Melanocyte of skin (primary cell): ENCODE results near the gene KRI1. TPM values are rescaled to one million over a fixed set of nuclear protein-coding genes. Genes with fewer than 3 reads are reported as not detected.

ENCODE experiments used
- small RNA-seq, 2 donors: library from RNA; depleted of rRNA; stranded (forward); fragments of <200 nt; gene quantifications; one replicate each; pipeline ENCODE3, GENCODE V24; 2012
- total RNA-seq, 2 donors: library from RNA; depleted of rRNA; stranded (reverse); fragments of >200 nt; gene quantifications; 2 replicates each; pipeline ENCODE4 v1.2.3, GENCODE V29; 2012

The KRI1 gene
- total RNA-seq: 10 to 100 TPM in 1 of 2 donors, 1 to 10 TPM in 1; 5.9 to 10.3 TPM

GRCh38 chr19:10565567-10566407, at the start of gene KRI1:
KRI1 (minus strand) TSS chr19:10566010; CDS start chr19:10565999, 11 bp downstream.

DNA sequence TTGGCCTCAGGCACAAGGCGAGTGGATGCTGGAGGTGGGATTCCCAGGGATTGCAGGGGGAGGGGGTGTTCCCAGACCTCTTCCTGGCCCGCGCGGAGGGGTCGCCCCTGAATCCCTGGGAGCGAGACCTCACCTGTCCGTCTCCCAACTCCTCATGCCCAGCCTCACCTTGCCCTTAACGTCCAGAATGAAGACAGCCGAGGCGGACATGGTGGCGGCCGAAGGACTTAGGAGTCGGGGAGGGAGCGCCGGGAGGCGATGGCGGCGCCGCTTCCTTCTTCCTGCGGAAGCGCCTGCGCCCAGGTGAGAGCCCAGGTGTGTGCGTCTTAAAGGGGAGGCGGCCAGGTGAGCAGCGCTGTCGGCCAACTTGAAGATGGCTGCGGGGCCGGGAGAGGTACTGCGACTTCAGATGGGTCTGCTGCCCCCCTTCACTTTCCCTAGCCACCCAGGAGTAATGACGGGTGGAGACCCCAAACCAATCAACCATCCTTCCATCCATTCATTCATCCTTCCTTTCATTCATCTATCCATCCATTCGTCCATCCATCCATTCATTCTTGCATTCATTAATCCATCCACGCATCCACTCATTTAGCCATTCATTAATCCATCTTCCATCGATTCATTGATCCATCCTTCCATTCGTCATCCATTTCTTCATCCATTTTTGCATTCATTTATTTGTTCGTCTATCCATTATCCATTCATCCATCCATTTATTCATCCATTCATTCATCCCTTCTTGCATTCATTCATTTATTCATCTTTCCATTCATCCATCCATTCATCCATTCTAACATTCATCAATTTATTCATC, 21.4 kb upstream of the KRI1 start, which contains the start of gene AP1M2:
TSS of gene AP1M2 (minus strand) at position 291 of the 817 bp plus-strand sequence. CDS start at position 210, 81 bp downstream.

DNA sequence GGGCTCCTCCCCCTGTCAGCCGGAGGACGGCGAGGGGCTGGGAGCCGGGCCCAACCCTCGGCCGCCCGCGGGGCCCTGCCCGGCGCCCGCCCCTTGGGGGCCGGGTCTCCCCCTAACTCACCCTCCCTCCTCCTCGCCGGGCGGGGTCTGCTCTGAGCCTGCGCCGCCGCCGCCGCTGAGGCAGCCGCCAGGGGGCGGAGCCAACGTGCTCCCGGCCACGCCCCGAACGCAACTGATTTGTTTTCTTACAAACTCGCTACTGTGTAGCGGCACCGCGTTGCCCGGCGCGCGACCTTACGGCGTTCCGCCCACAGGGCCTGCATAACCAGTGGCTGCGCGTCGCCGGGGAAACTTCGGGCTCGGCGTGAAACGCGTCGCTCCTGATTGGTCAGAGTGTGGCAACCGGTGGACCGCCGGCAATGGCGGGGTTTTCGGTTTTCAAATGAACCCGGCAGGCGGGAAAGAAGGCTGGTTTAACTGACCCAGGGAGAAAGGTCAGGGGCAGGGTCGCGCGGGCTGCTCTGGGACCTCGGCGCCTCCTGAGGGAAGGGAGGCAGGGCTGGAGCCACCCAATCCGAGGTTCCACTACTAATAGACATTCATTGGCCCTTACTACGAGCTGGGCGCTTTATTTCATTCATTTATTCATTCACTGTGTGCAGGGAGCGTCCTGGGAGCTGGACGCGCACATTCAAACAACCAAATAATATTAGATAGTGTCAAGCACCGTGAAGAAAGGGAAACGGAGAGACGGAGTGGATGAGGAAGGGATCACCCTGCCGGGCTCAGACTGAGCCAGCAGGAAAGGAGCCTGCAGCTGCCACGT, 3.2 kb upstream of the KRI1 start, which contains the start of gene CDKN2D:
TSS of gene CDKN2D (minus strand) at position 154 of the 826 bp plus-strand sequence. CDS start 326 bp downstream, outside the sequence.

GRCh38 chr19:10543420-10544241, 22.2 kb downstream of the KRI1 start, which contains the start of gene ATG4D:
ATG4D (plus strand) TSS chr19:10543904; CDS start chr19:10544091, 187 bp downstream.

DNA sequence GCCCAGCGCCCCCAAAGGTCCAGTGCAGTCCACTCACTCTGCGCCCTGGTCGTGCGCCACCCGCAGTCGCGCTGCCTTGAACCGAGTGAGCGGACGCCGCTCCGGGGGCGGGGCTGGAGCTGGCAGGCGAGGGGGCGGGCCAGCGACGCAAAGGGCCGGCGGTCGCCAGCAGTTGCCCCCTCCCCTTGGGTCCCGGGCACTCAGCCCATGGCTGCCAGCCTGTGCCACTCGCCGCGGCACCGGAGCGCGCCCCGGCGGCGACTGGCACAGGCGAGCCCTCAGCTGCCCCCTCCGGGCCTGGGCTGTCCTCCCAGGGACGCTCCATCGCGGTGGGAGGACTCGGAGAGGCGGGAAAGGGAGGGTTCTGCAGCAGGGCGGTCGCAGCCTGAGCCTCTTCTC, 48.5 kb downstream of the KRI1 start, which contains the start of gene S1PR5:
TSS of gene S1PR5 (minus strand) at position 87 of the 399 bp plus-strand sequence. CDS start 2,436 bp downstream, outside the sequence.

Small RNA genes within 50 kb of the gene (small RNA-seq; reads per million reads assigned to genes)
- gene MIR1238 (0 reads per million in 2 donors), gene RNU7-140P (0 reads per million in 2 donors)

Other genes with a start within 250 kb of the KRI1 start
- gene FDX2, start 250.0 kb downstream of the KRI1 start, total RNA-seq: 10 to 100 TPM in 1 of 2 donors, 1 to 10 TPM in 1; 10.0 to 13.3 TPM
- gene RAVER1, start 232.5 kb downstream of the KRI1 start, total RNA-seq: 10 to 100 TPM; 13.1 to 15.3 TPM
- gene ICAM3, start 226.4 kb downstream of the KRI1 start, total RNA-seq: 10 to 100 TPM in 1 of 2 donors, 1 to 10 TPM in 1; 5.5 to 10.3 TPM
- gene TYK2, start 185.4 kb downstream of the KRI1 start, total RNA-seq: 10 to 100 TPM; 69.5 to 85.6 TPM
- gene CDC37, start 162.5 kb downstream of the KRI1 start, total RNA-seq: 100 to 1,000 TPM; 143 to 207 TPM
- 1 to 10 TPM; 5.3 to 6.5 TPM for gene PDE4A, start 145.5 kb downstream of the KRI1 start, total RNA-seq
- 10 to 100 TPM; 67.3 to 71.6 TPM for gene KEAP1, start 62.7 kb downstream of the KRI1 start, total RNA-seq
- gene S1PR5, start 48.6 kb downstream of the KRI1 start, total RNA-seq: under 1 TPM in 1 of 2 donors, not detected in 1; under 0.01 TPM
- gene ATG4D, start 22.1 kb downstream of the KRI1 start, total RNA-seq: 10 to 100 TPM; 26.8 to 35.3 TPM
- 10 to 100 TPM in 1 of 2 donors, 1 to 10 TPM in 1; 10.0 to 12.7 TPM for gene CDKN2D, start 3.0 kb upstream of the KRI1 start, total RNA-seq
- gene AP1M2, start 21.3 kb upstream of the KRI1 start, total RNA-seq: not detected
- gene SLC44A2, start 59.5 kb upstream of the KRI1 start, total RNA-seq: 1 to 10 TPM; 6.7 to 9.3 TPM
- gene ILF3, start 88.3 kb upstream of the KRI1 start, total RNA-seq: 100 to 1,000 TPM; 106 to 163 TPM
- gene QTRT1, start 135.4 kb upstream of the KRI1 start, total RNA-seq: 10 to 100 TPM; 27.2 to 38.3 TPM
- 100 to 1,000 TPM; 110 to 114 TPM for gene DNM2, start 152.1 kb upstream of the KRI1 start, total RNA-seq